ENCODE measurements around the gene TUBB2B. TPM values are rescaled to one million over a fixed set of nuclear protein-coding genes. Genes with fewer than 3 reads are reported as not detected.
A peak's percentile ranks its signal among the peaks of the same experiment; 100 is the strongest.

TUBB2B gene
- total RNA-seq, 1 experiment from 2014 or later = 0.86 TPM

- no peak for TF ChIP-seq REST (IDR thresholded peaks at IDR 0.05; ENCODE audit: low read depth)
- no peak for TF ChIP-seq EZH2 (IDR thresholded peaks at IDR 0.05)
- no peak for TF ChIP-seq ELF1 (IDR thresholded peaks at IDR 0.05; ENCODE audit: borderline replicate concordance, low read depth)
- no peak for TF ChIP-seq RAD21 (IDR thresholded peaks at IDR 0.05; ENCODE audit: low read depth)
- no peak for TF ChIP-seq YY1 (IDR thresholded peaks at IDR 0.05; ENCODE audit: extremely low read depth, insufficient replicate concordance, low read depth, low read length)
- TF ChIP-seq, protein P1, sequence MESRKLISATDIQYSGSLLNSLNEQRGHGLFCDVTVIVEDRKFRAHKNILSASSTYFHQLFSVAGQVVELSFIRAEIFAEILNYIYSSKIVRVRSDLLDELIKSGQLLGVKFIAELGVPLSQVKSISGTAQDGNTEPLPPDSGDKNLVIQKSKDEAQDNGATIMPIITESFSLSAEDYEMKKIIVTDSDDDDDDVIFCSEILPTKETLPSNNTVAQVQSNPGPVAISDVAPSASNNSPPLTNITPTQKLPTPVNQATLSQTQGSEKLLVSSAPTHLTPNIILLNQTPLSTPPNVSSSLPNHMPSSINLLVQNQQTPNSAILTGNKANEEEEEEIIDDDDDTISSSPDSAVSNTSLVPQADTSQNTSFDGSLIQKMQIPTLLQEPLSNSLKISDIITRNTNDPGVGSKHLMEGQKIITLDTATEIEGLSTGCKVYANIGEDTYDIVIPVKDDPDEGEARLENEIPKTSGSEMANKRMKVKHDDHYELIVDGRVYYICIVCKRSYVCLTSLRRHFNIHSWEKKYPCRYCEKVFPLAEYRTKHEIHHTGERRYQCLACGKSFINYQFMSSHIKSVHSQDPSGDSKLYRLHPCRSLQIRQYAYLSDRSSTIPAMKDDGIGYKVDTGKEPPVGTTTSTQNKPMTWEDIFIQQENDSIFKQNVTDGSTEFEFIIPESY (IDR thresholded peaks at IDR 0.05; ENCODE audit: extremely low read depth, insufficient replicate concordance, low read length) = no peak
- TF ChIP-seq EZH2phosphoT487 (IDR thresholded peaks at IDR 0.05; ENCODE audit: borderline replicate concordance) = no peak
- TF ChIP-seq JUND (IDR thresholded peaks at IDR 0.05) = no peak
- no peak for TF ChIP-seq POLR2AphosphoS5 (IDR thresholded peaks at IDR 0.05; ENCODE audit: low read depth, low read length)
- no peak for TF ChIP-seq SIN3A (IDR thresholded peaks at IDR 0.05; ENCODE audit: low read depth)
- TF ChIP-seq SP1 (IDR thresholded peaks at IDR 0.05; ENCODE audit: low read depth) = 0 out of 2 replicates have a peak, but pooled peaks have one; percentile 24
- TF ChIP-seq CBX3 (IDR thresholded peaks at IDR 0.05; ENCODE audit: low read depth) = 0 out of 2 replicates have a peak, but pooled peaks have one; percentile 18
- TF ChIP-seq ZFX (IDR thresholded peaks at IDR 0.05) = no peak
Observed at GRCh38 chr6:3205913-3206312, 21.5 kb downstream of the TUBB2B start (continued).

Measured in HCT116 (cell line).